NCI-H510A treated with DMSO at 0.1 percent for 48 hours (cell line): ENCODE measurements around the gene SF3B6.
"Not testable (repeated sequence)": the region's sequence is repeated elsewhere in the genome, so short reads cannot be mapped to it uniquely, and the experiment has no call there.

Experiments
- DNase-seq: peaks from one replicate; lab custom pipeline; 2025; lab: John Stamatoyannopoulos, UW

SF3B6 gene

GRCh38 chr2:24050041-24050979 is 25.8 kb downstream of the SF3B6 start:
- DNase-seq, result peak; percentile 23

GRCh38 chr2:24049485-24050021 is 26.6 kb downstream of the SF3B6 start, which contains the start of gene FKBP1B:
Gene FKBP1B (plus strand): TSS chr2:24049741. CDS start chr2:24049850, 109 bp downstream.
- DNase-seq, result peak; percentile 90

GRCh38 chr2:24048769-24049484 is 27.2 kb downstream of the SF3B6 start:
- peak; percentile 62 for DNase-seq

- DNase-seq, result no peak
Measured at GRCh38 chr2:24047703-24048033, 28.5 kb downstream of the SF3B6 start.

GRCh38 chr2:24046930-24047702 is 29.0 kb downstream of the SF3B6 start, which contains the start of gene WDCP:
Gene WDCP (minus strand): TSS chr2:24047391. CDS start chr2:24039494, 7,897 bp downstream.
- peak; percentile 98 for DNase-seq

GRCh38 chr2:24046599-24046929 is 29.6 kb downstream of the SF3B6 start:
- DNase-seq, result no peak

GRCh38 chr2:24045511-24046508 is 30.3 kb downstream of the SF3B6 start:
- no peak for DNase-seq

GRCh38 chr2:24043133-24043532 is 33.0 kb downstream of the SF3B6 start:
- DNase-seq, result not testable (repeated sequence)

GRCh38 chr2:24040511-24040910 is 35.6 kb downstream of the SF3B6 start:
- DNase-seq, result no peak

- no peak for DNase-seq
Measured at GRCh38 chr2:24038786-24039499, 37.2 kb downstream of the SF3B6 start.

GRCh38 chr2:24026233-24026632 is 49.9 kb downstream of the SF3B6 start:
- no peak for DNase-seq

GRCh38 chr2:24024996-24025663 is 51.0 kb downstream of the SF3B6 start:
- DNase-seq, result no peak

GRCh38 chr2:24024018-24024417 is 52.1 kb downstream of the SF3B6 start:
- no peak for DNase-seq

- DNase-seq, result no peak
Measured at GRCh38 chr2:24022975-24023575, 53.1 kb downstream of the SF3B6 start.

GRCh38 chr2:24022324-24022974 is 53.7 kb downstream of the SF3B6 start:
- no peak for DNase-seq

- DNase-seq, result no peak
Measured at GRCh38 chr2:24021122-24021998, 54.8 kb downstream of the SF3B6 start.

- no peak for DNase-seq
Measured at GRCh38 chr2:24020244-24020643, 55.9 kb downstream of the SF3B6 start.

- no peak for DNase-seq
Measured at GRCh38 chr2:24019729-24020128, 56.4 kb downstream of the SF3B6 start.
